ENCODE results near the gene IFT52.

DNA sequence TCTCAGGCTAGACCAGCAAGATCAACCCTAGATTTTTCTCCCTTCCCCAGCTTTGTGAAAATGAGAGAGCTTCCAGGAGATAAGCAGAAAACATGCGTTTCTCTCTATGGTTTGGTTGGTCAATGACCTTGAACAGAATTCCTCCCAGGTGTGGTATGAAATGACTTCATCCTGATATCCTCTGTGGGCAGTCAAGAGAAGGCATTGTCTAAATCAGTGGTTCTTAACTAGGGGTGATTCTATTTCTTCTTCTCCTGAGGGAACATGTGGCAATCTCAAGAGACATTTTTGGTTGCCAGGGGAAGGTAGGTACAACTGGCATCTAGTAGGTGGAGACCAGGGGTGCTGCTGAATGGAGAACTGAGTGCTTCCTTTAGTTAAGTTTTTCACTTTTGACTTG is 12.4 kb downstream of the IFT52 start:
- TF ChIP-seq POLR2A (IDR thresholded peaks at IDR 0.05), result no peak
- TF ChIP-seq, protein P1, sequence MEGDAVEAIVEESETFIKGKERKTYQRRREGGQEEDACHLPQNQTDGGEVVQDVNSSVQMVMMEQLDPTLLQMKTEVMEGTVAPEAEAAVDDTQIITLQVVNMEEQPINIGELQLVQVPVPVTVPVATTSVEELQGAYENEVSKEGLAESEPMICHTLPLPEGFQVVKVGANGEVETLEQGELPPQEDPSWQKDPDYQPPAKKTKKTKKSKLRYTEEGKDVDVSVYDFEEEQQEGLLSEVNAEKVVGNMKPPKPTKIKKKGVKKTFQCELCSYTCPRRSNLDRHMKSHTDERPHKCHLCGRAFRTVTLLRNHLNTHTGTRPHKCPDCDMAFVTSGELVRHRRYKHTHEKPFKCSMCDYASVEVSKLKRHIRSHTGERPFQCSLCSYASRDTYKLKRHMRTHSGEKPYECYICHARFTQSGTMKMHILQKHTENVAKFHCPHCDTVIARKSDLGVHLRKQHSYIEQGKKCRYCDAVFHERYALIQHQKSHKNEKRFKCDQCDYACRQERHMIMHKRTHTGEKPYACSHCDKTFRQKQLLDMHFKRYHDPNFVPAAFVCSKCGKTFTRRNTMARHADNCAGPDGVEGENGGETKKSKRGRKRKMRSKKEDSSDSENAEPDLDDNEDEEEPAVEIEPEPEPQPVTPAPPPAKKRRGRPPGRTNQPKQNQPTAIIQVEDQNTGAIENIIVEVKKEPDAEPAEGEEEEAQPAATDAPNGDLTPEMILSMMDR (IDR thresholded peaks at IDR 0.05), result no peak

Data from heart left ventricle (tissue), 13 donors.